Measurements from ENCODE around the gene GABBR2. TPM values are rescaled to one million over a fixed set of nuclear protein-coding genes. Genes with fewer than 3 reads are reported as not detected.

The GABBR2 gene
- total RNA-seq, 1 donor from 2014 or later: not detected

GRCh38 chr9:98563212-98563907 lies 145.4 kb downstream of the GABBR2 start:
- intact Hi-C loops (cut with micrococcal nuclease): no loop called here
- H3K4me3 Mint-ChIP-seq (ENCODE audit: low read depth): no peak overlapping the region
- no peaks in the 10 kb centered on the region for H3K9me3 Mint-ChIP-seq
- no peak overlapping the region for H3K27ac Mint-ChIP-seq
- no peak for DNase-seq (ENCODE audit: low spot score)
- no peaks in the 10 kb centered on the region for H3K36me3 Mint-ChIP-seq (ENCODE audit: low read depth)
- no peaks in the 10 kb centered on the region for H3K4me1 Mint-ChIP-seq (ENCODE audit: low read depth)
- H3K27me3 Mint-ChIP-seq (ENCODE audit: low read depth): peaks cover 8% of the 10 kb centered on the region

- H3K27ac Mint-ChIP-seq: no peak overlapping the region
- H3K27me3 Mint-ChIP-seq (ENCODE audit: low read depth): peaks cover 15% of the 10 kb centered on the region
- H3K4me3 Mint-ChIP-seq (ENCODE audit: low read depth): no peak overlapping the region
- no peak for DNase-seq (ENCODE audit: low spot score)
- intact Hi-C loops (cut with micrococcal nuclease): no loop called here
- no peaks in the 10 kb centered on the region for H3K9me3 Mint-ChIP-seq
- no peaks in the 10 kb centered on the region for H3K4me1 Mint-ChIP-seq (ENCODE audit: low read depth)
- H3K36me3 Mint-ChIP-seq (ENCODE audit: low read depth): no peaks in the 10 kb centered on the region
Observed at GRCh38 chr9:98559561-98559960, 149.2 kb downstream of the GABBR2 start.

GRCh38 chr9:98558575-98558974 lies 150.2 kb downstream of the GABBR2 start:
- H3K4me3 Mint-ChIP-seq (ENCODE audit: low read depth): no peak overlapping the region
- H3K36me3 Mint-ChIP-seq (ENCODE audit: low read depth): no peaks in the 10 kb centered on the region
- DNase-seq (ENCODE audit: low spot score): no peak
- intact Hi-C loops (cut with micrococcal nuclease): no loop called here
- H3K9me3 Mint-ChIP-seq: no peaks in the 10 kb centered on the region
- no peak overlapping the region for H3K27ac Mint-ChIP-seq
- no peaks in the 10 kb centered on the region for H3K4me1 Mint-ChIP-seq (ENCODE audit: low read depth)
- H3K27me3 Mint-ChIP-seq (ENCODE audit: low read depth): peaks cover 15% of the 10 kb centered on the region

GRCh38 chr9:98556511-98556910 lies 152.2 kb downstream of the GABBR2 start:
- no peaks in the 10 kb centered on the region for H3K4me1 Mint-ChIP-seq (ENCODE audit: low read depth)
- peaks cover 21% of the 10 kb centered on the region for H3K27me3 Mint-ChIP-seq (ENCODE audit: low read depth)
- H3K27ac Mint-ChIP-seq: no peak overlapping the region
- intact Hi-C loops (cut with micrococcal nuclease): no loop called here
- H3K9me3 Mint-ChIP-seq: no peaks in the 10 kb centered on the region
- no peak for DNase-seq (ENCODE audit: low spot score)
- no peak overlapping the region for H3K4me3 Mint-ChIP-seq (ENCODE audit: low read depth)
- no peaks in the 10 kb centered on the region for H3K36me3 Mint-ChIP-seq (ENCODE audit: low read depth)

GRCh38 chr9:98555651-98556465 lies 152.9 kb downstream of the GABBR2 start:
- intact Hi-C loops (cut with micrococcal nuclease): no loop called here

GRCh38 chr9:98554752-98555151 lies 154.0 kb downstream of the GABBR2 start:
- Mint-ChIP-seq H3K27ac (no peak overlapping the region), H3K9me3 (no peaks in the 10 kb centered on the region), H3K4me1 (ENCODE audit: low read depth) (no peaks in the 10 kb centered on the region), H3K36me3 (ENCODE audit: low read depth) (no peaks in the 10 kb centered on the region), H3K27me3 (ENCODE audit: low read depth) (peaks cover 21% of the 10 kb centered on the region), H3K4me3 (ENCODE audit: low read depth) (no peak overlapping the region)
- intact Hi-C loops (cut with micrococcal nuclease): no loop called here
- DNase-seq (ENCODE audit: low spot score): no peak

More at GRCh38 chr9:98555651-98556465, 152.9 kb downstream of the GABBR2 start:
- Mint-ChIP-seq H3K9me3 (no peaks in the 10 kb centered on the region), H3K27me3 (ENCODE audit: low read depth) (peaks cover 19% of the 10 kb centered on the region), H3K4me1 (ENCODE audit: low read depth) (no peaks in the 10 kb centered on the region), H3K36me3 (ENCODE audit: low read depth) (no peaks in the 10 kb centered on the region), H3K4me3 (ENCODE audit: low read depth) (no peak overlapping the region), H3K27ac (no peak overlapping the region)
- DNase-seq (ENCODE audit: low spot score): no peak

- H3K27me3 Mint-ChIP-seq (ENCODE audit: low read depth): peaks cover 21% of the 10 kb centered on the region
- no peaks in the 10 kb centered on the region for H3K4me1 Mint-ChIP-seq (ENCODE audit: low read depth)
- no peaks in the 10 kb centered on the region for H3K9me3 Mint-ChIP-seq
- H3K36me3 Mint-ChIP-seq (ENCODE audit: low read depth): no peaks in the 10 kb centered on the region
- H3K27ac Mint-ChIP-seq: no peak overlapping the region
- intact Hi-C loops (cut with micrococcal nuclease): no loop called here
- H3K4me3 Mint-ChIP-seq (ENCODE audit: low read depth): no peak overlapping the region
- no peak for DNase-seq (ENCODE audit: low spot score)
Observed at GRCh38 chr9:98552331-98552730, 156.4 kb downstream of the GABBR2 start.

GRCh38 chr9:98551511-98552286 lies 157.0 kb downstream of the GABBR2 start:
- Mint-ChIP-seq H3K27ac (no peak overlapping the region), H3K9me3 (no peaks in the 10 kb centered on the region), H3K36me3 (ENCODE audit: low read depth) (no peaks in the 10 kb centered on the region), H3K27me3 (ENCODE audit: low read depth) (peaks cover 20% of the 10 kb centered on the region), H3K4me1 (ENCODE audit: low read depth) (no peaks in the 10 kb centered on the region), H3K4me3 (ENCODE audit: low read depth) (no peak overlapping the region)
- DNase-seq (ENCODE audit: low spot score): no peak
- intact Hi-C loops (cut with micrococcal nuclease): no loop called here

- Mint-ChIP-seq H3K9me3 (no peaks in the 10 kb centered on the region), H3K27ac (no peak overlapping the region), H3K36me3 (ENCODE audit: low read depth) (no peaks in the 10 kb centered on the region), H3K27me3 (ENCODE audit: low read depth) (peaks cover 30% of the 10 kb centered on the region), H3K4me3 (ENCODE audit: low read depth) (no peak overlapping the region), H3K4me1 (ENCODE audit: low read depth) (no peaks in the 10 kb centered on the region)
- intact Hi-C loops (cut with micrococcal nuclease): no loop called here
- DNase-seq (ENCODE audit: low spot score): no peak
Observed at GRCh38 chr9:98550206-98550820, 158.4 kb downstream of the GABBR2 start.

- Mint-ChIP-seq H3K4me1 (ENCODE audit: low read depth) (no peaks in the 10 kb centered on the region), H3K9me3 (no peaks in the 10 kb centered on the region), H3K27me3 (ENCODE audit: low read depth) (peaks cover 32% of the 10 kb centered on the region), H3K4me3 (ENCODE audit: low read depth) (no peak overlapping the region), H3K36me3 (ENCODE audit: low read depth) (no peaks in the 10 kb centered on the region), H3K27ac (no peak overlapping the region)
- intact Hi-C loops (cut with micrococcal nuclease): no loop called here
- DNase-seq (ENCODE audit: low spot score): no peak
Observed at GRCh38 chr9:98549401-98549800, 159.3 kb downstream of the GABBR2 start.

GRCh38 chr9:98547606-98548005 lies 161.1 kb downstream of the GABBR2 start:
- no peaks in the 10 kb centered on the region for H3K36me3 Mint-ChIP-seq (ENCODE audit: low read depth)
- H3K9me3 Mint-ChIP-seq: no peaks in the 10 kb centered on the region
- H3K4me3 Mint-ChIP-seq (ENCODE audit: low read depth): no peak overlapping the region
- DNase-seq (ENCODE audit: low spot score): no peak
- H3K4me1 Mint-ChIP-seq (ENCODE audit: low read depth): peaks cover 3% of the 10 kb centered on the region
- no peak overlapping the region for H3K27ac Mint-ChIP-seq
- intact Hi-C loops (cut with micrococcal nuclease): no loop called here
- H3K27me3 Mint-ChIP-seq (ENCODE audit: low read depth): peaks cover 41% of the 10 kb centered on the region

- no peaks in the 10 kb centered on the region for H3K36me3 Mint-ChIP-seq (ENCODE audit: low read depth)
- H3K9me3 Mint-ChIP-seq: no peaks in the 10 kb centered on the region
- H3K27me3 Mint-ChIP-seq (ENCODE audit: low read depth): peaks cover 34% of the 10 kb centered on the region
- H3K4me1 Mint-ChIP-seq (ENCODE audit: low read depth): peaks cover 3% of the 10 kb centered on the region
- intact Hi-C loops (cut with micrococcal nuclease): no loop called here
- no peak overlapping the region for H3K27ac Mint-ChIP-seq
- DNase-seq (ENCODE audit: low spot score): no peak
- H3K4me3 Mint-ChIP-seq (ENCODE audit: low read depth): no peak overlapping the region
Observed at GRCh38 chr9:98545021-98545420, 163.7 kb downstream of the GABBR2 start.

All from activated T-helper 2 cell treated with anti-CD3 and anti-CD28 coated beads, Interferon-gamma antibody, Interleukin-2, Interleukin-4, amounts not matched to agents 10 μg/mL and 5 μg/mL and 100 μg/mL, durations not matched to agents 14 hours and 24 hours and 36 hours (primary cell).